HepG2 (cell line): ENCODE data around the gene HSP90AB1. TPM values are rescaled to one million over a fixed set of nuclear protein-coding genes. Genes with fewer than 3 reads are reported as not detected.

Experiments
- AGO2 ChIP-seq: fragments of 200-400 bp; formaldehyde crosslinking; optimal IDR thresholded peaks from 2 replicates; pipeline ENCODE3; 2017; ENCODE audit warnings: mild to moderate bottlenecking, low read depth, low read length, moderate library complexity
- ATF7 ChIP-seq, 2 experiments: fragments of 450-650 bp in 1 of 2; sonication (generic) in 1 of 2; formaldehyde crosslinking in 1 of 2; IDR thresholded peaks; 2 replicates each; pipeline versions ENCODE4 v1.4.0 to v1.6.1; 2016 to 2020; ENCODE audit warnings: antibody characterized with exemption in 1 of 2, mild to moderate bottlenecking in 1 of 2, missing genetic modification reagents in 1 of 2
- ELF3 ChIP-seq: IDR thresholded peaks from 2 replicates; pipeline ENCODE4 v1.6.1; 2016; ENCODE audit warnings: missing genetic modification reagents, missing compliant biosample characterization
- HHEX ChIP-seq: IDR thresholded peaks from 2 replicates; pipeline ENCODE4 v1.6.1; 2016; ENCODE audit warnings: control low read depth
- HIC2 ChIP-seq: sonication (generic); formaldehyde crosslinking; IDR thresholded peaks from 2 replicates; pipeline ENCODE4 v1.9.0; 2022; ENCODE audit warnings: low read depth, missing genetic modification reagents
- KDM5A ChIP-seq: fragments of 200-600 bp; sonication (generic); IDR thresholded peaks from 2 replicates; pipeline ENCODE4 v1.7.0; 2018; ENCODE audit warnings: antibody characterized with exemption, mild to moderate bottlenecking, low read length, borderline replicate concordance
- MED13 ChIP-seq: sonication (generic); formaldehyde crosslinking; IDR thresholded peaks from 2 replicates; pipeline ENCODE4 v1.5.0; 2020; ENCODE audit warnings: missing genetic modification reagents
- PATZ1 ChIP-seq: sonication (generic); formaldehyde crosslinking; IDR thresholded peaks from 2 replicates; pipeline ENCODE4 v1.4.0; 2020; ENCODE audit warnings: missing genetic modification reagents
- RBM22 ChIP-seq: fragments of 200-400 bp; formaldehyde crosslinking; optimal IDR thresholded peaks from 2 replicates; pipeline ENCODE3; 2017; ENCODE audit warnings: mild to moderate bottlenecking, low read length, moderate library complexity
- SRF ChIP-seq: IDR thresholded peaks from 2 replicates; pipeline ENCODE4 v1.6.1; 2011; ENCODE audit warnings: mild to moderate bottlenecking, low read depth, low read length, moderate library complexity
- STAT6 ChIP-seq: sonication (generic); formaldehyde crosslinking; IDR thresholded peaks from 2 replicates; pipeline ENCODE4 v1.4.0; 2020; ENCODE audit warnings: missing genetic modification reagents, mild to moderate bottlenecking, borderline replicate concordance
- TP53 ChIP-seq: sonication (generic); formaldehyde crosslinking; conservative IDR thresholded peaks from 2 replicates; pipeline ENCODE4 v1.4.0; 2020; ENCODE audit warnings: missing genetic modification reagents
- USF2 ChIP-seq, 2 experiments: sonication (generic) in 1 of 2; formaldehyde crosslinking in 1 of 2; IDR thresholded peaks; 2 replicates each; pipeline versions ENCODE4 v1.5.1 to v1.6.1; 2011 to 2020; ENCODE audit warnings: borderline replicate concordance in 1 of 2, low read depth in 1 of 2, low read length in 1 of 2, mild to moderate bottlenecking in 1 of 2, missing genetic modification reagents in 1 of 2, moderate library complexity in 1 of 2
- ZNF136 ChIP-seq: sonication (generic); formaldehyde crosslinking; IDR thresholded peaks from 2 replicates; pipeline ENCODE4 v1.8.1; 2022; ENCODE audit warnings: low read depth, mild to moderate bottlenecking, moderate library complexity, missing genetic modification reagents
- ZNF367 ChIP-seq: sonication (generic); formaldehyde crosslinking; IDR thresholded peaks from 2 replicates; pipeline ENCODE4 v1.4.0; 2020; ENCODE audit warnings: missing genetic modification reagents, borderline replicate concordance
- ZNF460 ChIP-seq: sonication (generic); formaldehyde crosslinking; IDR thresholded peaks from 2 replicates; pipeline ENCODE4 v1.5.1; 2020; ENCODE audit warnings: missing genetic modification reagents, mild to moderate bottlenecking, borderline replicate concordance
- ZNF547 ChIP-seq: sonication (generic); formaldehyde crosslinking; IDR thresholded peaks from 2 replicates; pipeline ENCODE4 v1.5.1; 2020; ENCODE audit warnings: mild to moderate bottlenecking, missing genetic modification reagents
- ZNF577 ChIP-seq: sonication (generic); formaldehyde crosslinking; IDR thresholded peaks from 2 replicates; pipeline ENCODE4 v1.4.0; 2020; ENCODE audit warnings: mild to moderate bottlenecking, low read depth, missing genetic modification reagents, borderline replicate concordance
- polyA plus RNA-seq, 8 experiments: library from polyadenylated mRNA; depleted of rRNA in 3 of 8; stranded (reverse) in 7 of 8; unstranded in 1 of 8; fragments of >200 nt; fragmentation: Illumina TruSeq in 4 of 8; extraction: Trizol in 4 of 8; gene quantifications; 2 replicates each; pipeline versions ENCODE4 v1.2.1 to v1.2.3, GENCODE V29; 2011 to 2016; ENCODE audit warnings: low read depth in 4 of 8, missing spikeins in 1 of 8, mixed read lengths in 1 of 8; ENCODE audit not compliant: insufficient read depth in 1 of 8
- total RNA-seq, 5 experiments: library from RNA; depleted of rRNA; stranded (reverse); fragments of >200 nt; fragmentation: Illumina TruSeq; extraction: Trizol; gene quantifications; 2 replicates each; pipeline ENCODE4 v1.2.3, GENCODE V29; 2016; ENCODE audit warnings: low read depth in 1 of 5

HSP90AB1 gene
- total and polyA plus RNA-seq, 2 of the 13 experiments (the other 11 are each of a cell fraction or from before 2014, with no cell fraction given), result 1,325 to 1,472 TPM

GRCh38 chr6:44245912-44246662 is 814 bp upstream of the HSP90AB1 start (continued):
- TF ChIP-seq PATZ1 (CRISPR knock-in tag) (peak; percentile 95), USF2 (IDR thresholded peaks at IDR 0.05; ENCODE audit: low read depth, low read length) (no peak), USF2 (CRISPR knock-in tag; IDR thresholded peaks at IDR 0.05; ENCODE audit: borderline replicate concordance) (no peak), ZNF136 (CRISPR knock-in tag) (peak; percentile 99), ZNF547 (CRISPR knock-in tag) (peak; percentile 97), SRF (no peak), ZNF460 (CRISPR knock-in tag) (no peak; the same call in 1 of the 2 replicates), ATF7 (IDR thresholded peaks at IDR 0.05) (no peak), ATF7 (CRISPR knock-in tag; IDR thresholded peaks at IDR 0.05) (no peak; the same call in 1 of the 2 replicates), STAT6 (CRISPR knock-in tag) (peak; percentile 94; the same call in 1 of the 2 replicates), TP53 (CRISPR knock-in tag) (peak; percentile 75; the same call in 1 of the 2 replicates), MED13 (CRISPR knock-in tag) (peak; percentile 85), ZNF367 (CRISPR knock-in tag) (no peak), ELF3 (peak; percentile 30; the same call in 1 of the 2 replicates), HIC2 (CRISPR knock-in tag) (peak; percentile 76), HHEX (CRISPR knock-in tag) (0 out of 2 replicates have a peak, but pooled peaks have one; percentile 35), AGO2 (peak; percentile 67), KDM5A (0 out of 2 replicates have a peak, but pooled peaks have one; percentile 8), ZNF577 (CRISPR knock-in tag) (no peak), RBM22 (no peak)
